GM21529 (cell line): ENCODE data around the gene SOX5.
"Not testable (repeated sequence)": the region's sequence is repeated elsewhere in the genome, so short reads cannot be mapped to it uniquely, and the experiment has no call there.

Experiments used
- ATAC-seq: cut with Tn5 transposase; IDR thresholded peaks from one replicate; pipeline ENCODE4 v1.9.1; 2021; ENCODE audit not compliant: unreplicated experiment

The SOX5 gene

DNA sequence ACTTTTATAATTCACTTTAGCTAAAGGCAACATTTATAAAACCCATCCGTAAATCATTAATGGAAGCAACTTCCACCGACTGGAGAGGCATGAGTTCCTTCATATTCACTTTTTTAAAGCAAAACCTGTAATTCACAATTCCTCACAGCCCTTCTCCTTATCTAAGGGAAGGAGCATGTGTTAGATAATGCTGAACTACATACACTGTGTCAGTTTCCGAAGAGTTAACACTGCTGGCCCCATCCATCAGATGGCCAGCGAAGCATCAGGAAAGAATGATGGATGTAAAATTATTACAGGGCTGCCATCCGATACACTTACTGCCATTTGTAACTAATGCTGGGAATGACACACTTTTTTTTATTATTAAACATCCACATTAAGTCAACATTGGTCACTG is 392.8 kb downstream of the SOX5 start:
- no peak for ATAC-seq

DNA sequence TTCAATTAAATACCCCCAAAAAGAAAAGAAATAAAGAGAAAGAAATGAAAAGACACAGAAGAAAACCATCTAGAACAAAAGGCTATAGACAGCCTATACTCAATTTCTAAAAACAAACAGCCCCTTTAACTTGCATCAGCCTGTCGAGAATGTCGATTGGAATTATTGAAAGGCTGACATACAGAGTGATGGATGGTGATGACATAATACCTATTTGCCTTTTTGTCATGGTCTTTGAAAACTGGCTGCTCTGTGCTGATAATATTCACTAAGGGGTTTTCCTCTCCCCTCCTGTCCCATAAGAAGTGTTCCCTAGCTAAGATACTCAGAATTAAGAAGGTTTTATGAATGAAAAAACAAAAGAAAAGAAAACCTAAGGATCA is 393.7 kb downstream of the SOX5 start:
- no peak for ATAC-seq

- no peak for ATAC-seq
Measured at GRCh38 chr12:23555180-23555824, 394.2 kb downstream of the SOX5 start.

GRCh38 chr12:23552417-23552816 is 397.1 kb downstream of the SOX5 start:
- no peak for ATAC-seq

- no peak for ATAC-seq
Measured at GRCh38 chr12:23550753-23551152, 398.7 kb downstream of the SOX5 start.

GRCh38 chr12:23548742-23549141 is 400.7 kb downstream of the SOX5 start:
- no peak for ATAC-seq

GRCh38 chr12:23546756-23547155 is 402.7 kb downstream of the SOX5 start:
- no peak for ATAC-seq

DNA sequence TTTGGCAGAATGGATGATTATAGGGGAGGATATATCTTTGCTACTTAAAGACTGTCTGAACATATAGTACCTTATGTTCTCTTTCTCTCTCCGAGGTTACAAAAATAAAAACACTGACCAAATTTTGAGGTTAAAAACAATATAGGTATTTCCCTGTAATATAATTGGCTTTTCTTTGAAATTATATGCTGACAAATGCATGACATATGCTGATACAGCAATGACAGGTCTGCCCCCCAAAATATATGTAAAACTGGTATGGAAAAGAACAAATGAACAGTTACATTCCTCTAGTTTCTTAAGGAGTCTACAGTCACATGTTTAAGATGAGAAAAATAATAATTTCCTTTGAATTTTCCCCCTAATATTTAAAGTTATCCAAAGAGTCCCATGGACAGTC is 405.7 kb downstream of the SOX5 start:
- no peak for ATAC-seq

DNA sequence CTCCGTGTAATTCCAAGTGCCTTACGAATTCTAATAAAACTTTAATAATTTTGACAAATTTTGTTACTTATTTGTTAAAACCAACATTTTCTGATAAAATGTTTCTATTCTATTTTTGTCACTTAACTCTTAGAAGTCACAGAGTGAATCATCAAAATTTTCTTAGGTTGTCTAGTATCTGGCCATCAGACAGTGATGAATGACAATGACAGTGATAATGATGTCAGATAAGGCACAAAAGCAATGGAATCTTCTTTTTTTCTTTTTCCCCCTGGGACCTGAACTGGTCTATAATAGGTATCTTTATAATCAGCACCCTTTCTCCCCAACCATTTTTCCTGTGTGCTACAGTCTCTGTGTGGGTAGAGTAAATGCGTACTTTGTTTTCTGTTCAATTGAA is 407.3 kb downstream of the SOX5 start:
- ATAC-seq = no peak

GRCh38 chr12:23540572-23540971 is 408.9 kb downstream of the SOX5 start:
- no peak for ATAC-seq

DNA sequence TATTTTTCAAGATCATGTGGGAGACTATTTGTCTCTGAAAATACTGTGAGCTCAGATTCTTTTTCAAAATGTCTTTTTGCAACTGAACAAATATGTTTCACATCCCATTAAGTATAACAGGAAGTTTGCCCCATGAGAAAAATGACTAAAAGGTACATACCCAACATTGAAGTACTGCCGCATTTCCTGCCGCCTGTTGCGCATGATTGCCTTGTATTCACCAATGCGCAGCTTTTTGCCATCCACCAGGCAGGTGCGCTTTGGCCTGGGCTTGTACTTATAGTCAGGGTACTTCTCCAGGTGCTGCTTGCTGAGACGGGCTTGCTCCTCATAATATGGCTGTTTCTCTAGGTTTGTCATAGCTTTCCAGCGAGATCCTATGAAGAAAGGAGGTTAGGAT is 413.2 kb downstream of the SOX5 start:
- peak; percentile 82 for ATAC-seq

- ATAC-seq = no peak
Measured at GRCh38 chr12:23535441-23535840, 414.0 kb downstream of the SOX5 start.

DNA sequence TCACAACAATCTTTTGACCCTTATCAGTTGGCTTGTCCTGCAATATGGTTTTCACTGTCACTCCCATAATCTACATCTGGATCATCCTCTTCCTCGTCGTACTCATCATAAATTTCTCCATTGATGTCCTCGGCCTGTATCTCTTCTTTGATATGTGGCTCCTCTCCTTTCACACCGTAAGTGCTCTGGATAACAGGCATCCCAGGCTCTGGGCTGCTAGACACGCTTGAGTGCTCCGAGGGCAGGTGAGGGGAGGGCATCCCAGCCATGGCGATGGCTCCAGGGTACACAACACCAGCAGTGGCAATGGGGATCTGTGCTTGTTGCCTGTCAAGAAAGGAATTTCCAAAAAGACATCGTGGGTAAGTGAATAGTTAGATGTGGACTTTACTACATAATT is 415.3 kb downstream of the SOX5 start:
- no peak for ATAC-seq

DNA sequence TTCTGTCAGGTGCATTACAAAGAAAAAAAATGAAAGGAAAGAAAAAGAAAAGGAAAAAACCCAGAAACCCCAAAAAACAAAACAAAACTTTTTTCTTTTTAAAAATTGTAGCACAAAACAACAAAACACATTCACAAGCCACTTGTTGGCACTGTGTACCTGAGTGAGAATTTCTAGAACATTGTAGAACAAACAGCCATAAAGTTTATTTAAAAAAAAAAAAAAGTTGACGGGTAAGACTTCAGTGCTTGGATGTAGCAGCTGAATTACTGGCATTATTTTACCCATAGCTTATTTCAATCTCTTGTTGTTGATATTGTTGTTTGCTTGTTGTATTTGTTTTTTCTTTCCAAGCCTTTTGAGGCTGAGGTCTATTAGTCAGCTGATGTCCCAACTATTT is 415.8 kb downstream of the SOX5 start:
- ATAC-seq = no peak

DNA sequence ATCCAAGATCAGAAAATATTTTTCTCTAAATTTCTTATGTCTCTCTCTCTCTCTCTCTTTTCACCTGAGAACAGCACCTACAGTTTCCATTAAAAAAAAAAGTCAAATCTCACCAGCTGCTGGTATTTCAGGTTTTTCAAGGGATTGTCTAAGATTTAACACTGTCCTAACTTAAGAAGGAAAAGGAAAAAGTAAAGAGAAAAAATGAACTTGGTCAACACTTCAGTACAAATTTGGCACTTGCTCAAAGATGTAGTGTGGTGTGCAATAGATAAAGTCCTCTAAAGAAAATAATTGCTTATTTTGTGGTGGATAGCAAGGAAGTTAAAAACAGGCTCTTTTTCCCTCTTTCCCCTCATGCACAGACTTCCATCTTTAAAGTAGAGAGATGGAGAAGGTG is 416.2 kb downstream of the SOX5 start:
- no peak for ATAC-seq

DNA sequence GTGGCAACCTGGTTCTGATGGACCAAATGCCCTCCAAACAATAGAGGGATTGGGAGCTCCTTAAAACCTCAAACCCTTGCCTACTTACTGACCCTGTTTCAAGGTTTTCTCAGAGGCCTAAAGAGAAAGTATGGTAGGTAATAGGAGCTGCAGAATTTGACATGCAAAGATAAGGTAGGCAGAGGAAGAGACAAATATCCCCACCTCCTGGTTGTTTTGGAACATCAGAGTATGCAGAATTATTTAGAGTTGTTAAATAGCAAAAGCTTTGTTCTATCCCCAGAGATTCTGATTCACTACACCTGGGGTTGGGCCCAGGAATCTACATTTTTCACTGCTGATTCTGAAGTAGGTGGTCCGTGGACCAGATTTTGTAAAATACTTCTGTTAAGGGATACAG is 421.2 kb downstream of the SOX5 start:
- no peak for ATAC-seq

- ATAC-seq = no peak
Measured at GRCh38 chr12:23525450-23526072, 423.9 kb downstream of the SOX5 start.

DNA sequence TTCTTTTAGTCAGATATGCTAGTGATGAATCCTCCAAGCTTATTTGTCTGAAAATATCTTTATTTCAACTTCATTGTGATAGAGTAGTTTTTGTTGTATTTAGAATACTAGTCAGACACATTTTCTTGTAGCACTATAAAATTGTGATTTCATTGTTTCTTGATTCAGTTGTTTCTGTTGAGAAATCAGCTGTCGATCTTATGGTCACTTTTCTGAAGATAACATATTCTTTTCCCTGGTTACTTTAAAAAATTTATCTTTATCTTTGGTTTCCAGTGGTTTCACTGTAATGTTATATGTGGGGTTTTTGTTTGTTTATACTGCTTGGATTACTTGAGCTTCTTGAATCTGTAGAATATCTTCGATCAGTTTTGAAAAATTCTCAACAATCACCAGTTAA is 426.1 kb downstream of the SOX5 start:
- ATAC-seq = no peak

GRCh38 chr12:23519444-23519843 is 430.0 kb downstream of the SOX5 start:
- ATAC-seq = not testable (repeated sequence)

DNA sequence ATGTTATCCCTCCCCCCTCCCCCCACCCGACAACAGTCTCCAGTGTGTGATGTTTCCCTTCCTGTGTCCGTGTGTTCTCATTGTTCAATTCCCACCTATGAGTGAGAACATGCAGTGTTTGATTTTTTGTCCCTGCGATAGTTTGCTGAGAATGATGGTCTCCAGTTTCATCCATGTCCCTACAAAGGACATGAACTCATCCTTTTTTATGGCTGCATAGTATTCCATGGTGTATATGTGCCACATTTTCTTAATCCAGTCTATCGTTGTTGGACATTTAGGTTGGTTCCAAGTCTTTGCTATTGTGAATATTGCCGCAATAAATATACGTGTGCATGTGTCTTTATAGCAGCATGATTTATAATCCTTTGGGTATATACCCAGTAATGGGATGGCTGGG is 433.7 kb downstream of the SOX5 start:
- not testable (repeated sequence) for ATAC-seq

- no peak for ATAC-seq
Measured at GRCh38 chr12:23510484-23510883, 439.0 kb downstream of the SOX5 start.

GRCh38 chr12:23509832-23510231 is 439.6 kb downstream of the SOX5 start:
- not testable (repeated sequence) for ATAC-seq

DNA sequence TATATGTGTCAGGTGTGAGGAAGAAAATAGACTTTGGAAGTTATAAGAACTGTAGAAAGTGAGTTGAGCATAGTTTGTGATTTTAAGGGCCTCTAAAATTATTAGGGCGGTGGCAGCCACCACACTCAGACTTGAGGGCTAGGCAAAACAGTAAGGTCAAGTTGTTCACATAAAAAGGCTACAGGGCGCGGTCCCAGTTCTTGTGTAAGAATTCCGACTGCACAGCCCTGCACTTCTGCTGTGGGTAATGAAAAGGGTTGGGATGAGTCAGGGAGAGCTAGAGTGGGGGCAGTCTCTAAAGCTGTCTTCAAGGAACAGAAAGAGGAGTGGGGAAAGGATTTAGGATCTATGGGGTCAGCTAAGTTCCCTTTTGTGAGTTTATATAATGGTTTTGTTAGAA is 441.7 kb downstream of the SOX5 start:
- not testable (repeated sequence) for ATAC-seq
